Erythroblast (primary cell): Measurements from ENCODE around the gene ZNF594.
"Not testable (repeated sequence)": the region's sequence is repeated elsewhere in the genome, so short reads cannot be mapped to it uniquely, and the experiment has no call there.

Experiments
- DNase-seq, 2 experiments: peaks; one replicate each; lab custom pipeline; 2025; lab: John Stamatoyannopoulos, UW
- GATA1 ChIP-seq: IDR thresholded peaks from 2 replicates; pipeline ENCODE4 v1.6.1; 2011; ENCODE audit warnings: low read depth, mild to moderate bottlenecking, control low read depth, low read length, moderate library complexity
- POLR2A ChIP-seq: IDR thresholded peaks from 2 replicates; pipeline ENCODE4 v1.6.1; 2011; ENCODE audit warnings: mild to moderate bottlenecking, low read length

The ZNF594 gene

DNA sequence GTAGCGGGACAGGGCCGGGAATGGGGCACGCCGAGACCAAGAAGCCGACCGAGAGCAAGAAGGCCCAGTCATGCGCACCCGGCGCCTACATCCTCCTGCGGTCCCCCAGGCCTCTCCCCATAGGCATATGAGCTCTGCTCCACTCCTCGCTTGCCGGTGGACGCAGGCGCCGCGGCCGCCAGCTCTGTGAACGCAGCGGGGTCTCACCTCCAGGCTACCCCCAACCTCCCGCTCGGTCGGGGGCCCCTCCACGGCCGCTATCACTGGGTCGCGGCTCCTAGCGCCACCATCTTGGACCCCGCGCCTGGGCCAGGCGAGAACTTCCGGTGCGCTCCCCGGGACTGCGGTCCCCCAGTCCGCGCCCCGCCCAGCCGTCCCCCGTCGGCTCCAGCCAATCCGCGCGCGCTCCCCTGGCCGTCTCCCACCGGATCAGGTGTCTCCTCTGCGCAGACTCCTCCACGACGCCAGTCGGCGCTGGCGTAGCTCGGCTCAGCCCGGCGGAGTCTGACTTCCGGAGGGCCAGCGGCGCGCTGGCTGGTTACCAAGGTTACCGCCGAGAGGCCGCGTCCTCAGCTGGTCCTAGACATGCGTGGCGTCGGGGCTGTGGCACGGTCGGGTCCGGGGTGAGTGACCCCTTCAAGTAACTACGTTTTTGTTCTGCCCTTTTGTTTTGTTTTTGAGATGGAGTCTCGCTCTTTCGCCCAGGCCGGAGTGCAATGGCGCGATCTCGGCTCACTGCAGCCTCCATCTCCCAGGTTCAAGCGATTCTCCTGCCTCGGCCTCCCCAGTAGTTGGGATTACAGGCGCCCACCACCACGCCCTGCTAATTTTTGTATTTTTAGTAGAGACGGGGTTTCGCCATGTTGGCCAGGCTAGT, at the start of gene ZNF594:
Gene ZNF594, minus strand, starts transcription at position 328 of the 877 bp plus-strand sequence. CDS start 7,612 bp downstream, outside the sequence.
- peak; percentile 98 for DNase-seq
- TF ChIP-seq POLR2A (peak; percentile 83), GATA1 (no peak)

DNA sequence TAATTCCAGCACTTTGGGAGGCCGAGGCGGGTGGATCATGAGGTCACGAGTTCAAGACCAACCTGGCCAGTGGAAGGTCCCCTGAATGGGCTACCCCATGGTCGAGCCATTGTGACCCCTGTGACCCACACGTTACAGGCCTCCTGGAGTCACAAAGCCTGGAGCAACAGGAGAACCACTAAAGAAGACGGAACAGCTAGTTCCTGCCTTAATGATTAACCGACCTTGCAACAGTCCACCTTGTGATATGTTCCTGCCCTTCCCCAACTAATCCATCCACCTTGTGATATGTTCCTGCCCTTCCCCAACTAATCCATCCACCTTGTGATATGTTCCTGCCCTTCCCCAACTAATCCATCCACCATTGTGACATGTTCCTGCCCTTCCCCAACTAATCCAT, 48.1 kb upstream of the ZNF594 start:
- not testable (repeated sequence) for DNase-seq

DNA sequence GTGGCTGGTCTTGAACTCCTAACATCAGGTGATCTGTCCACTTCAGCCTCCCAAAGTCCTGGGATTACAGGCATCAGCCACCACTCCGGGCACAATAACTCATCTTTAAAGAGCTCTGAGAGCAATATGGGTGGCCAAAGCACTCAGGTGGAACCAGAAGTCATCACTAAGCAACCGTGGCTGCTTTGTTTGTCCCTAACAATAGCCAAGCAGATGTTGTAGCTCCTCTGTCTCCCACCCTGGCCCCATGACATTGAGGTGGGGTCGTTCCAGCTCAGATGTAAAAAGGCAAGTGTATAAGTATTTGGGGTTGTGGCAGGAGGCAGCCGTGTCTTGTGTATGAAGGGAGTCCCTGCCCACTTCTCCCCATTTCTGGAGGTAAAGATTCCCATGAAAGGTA, 46.7 kb upstream of the ZNF594 start:
- TF ChIP-seq POLR2A (no peak), GATA1 (no peak)
- DNase-seq: no peak

DNA sequence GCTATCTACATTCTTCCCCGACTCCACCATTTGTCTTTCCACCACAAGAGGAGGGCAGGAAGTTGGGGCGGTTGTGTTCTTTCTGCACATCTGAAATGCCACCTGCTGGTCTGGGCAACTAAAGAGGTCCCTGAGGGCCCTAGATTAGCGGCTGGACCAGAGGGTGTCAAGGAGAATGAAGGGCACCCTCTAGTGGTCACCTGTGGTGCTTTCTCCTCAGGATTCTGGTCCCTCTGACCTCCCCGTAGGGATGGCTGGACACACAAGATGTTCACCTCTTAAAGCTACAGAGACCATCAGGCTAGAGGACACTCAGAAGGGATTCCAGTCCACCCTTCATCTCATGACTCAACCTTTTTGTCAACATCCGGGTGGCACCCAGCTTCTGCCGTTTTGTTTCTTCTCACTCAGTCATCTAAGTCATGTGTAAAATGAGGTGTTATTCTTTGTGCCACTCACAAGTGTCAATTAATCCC, 45.9 kb upstream of the ZNF594 start:
- peak; percentile 76 to 83 for DNase-seq
- TF ChIP-seq GATA1 (no peak), POLR2A (no peak)

DNA sequence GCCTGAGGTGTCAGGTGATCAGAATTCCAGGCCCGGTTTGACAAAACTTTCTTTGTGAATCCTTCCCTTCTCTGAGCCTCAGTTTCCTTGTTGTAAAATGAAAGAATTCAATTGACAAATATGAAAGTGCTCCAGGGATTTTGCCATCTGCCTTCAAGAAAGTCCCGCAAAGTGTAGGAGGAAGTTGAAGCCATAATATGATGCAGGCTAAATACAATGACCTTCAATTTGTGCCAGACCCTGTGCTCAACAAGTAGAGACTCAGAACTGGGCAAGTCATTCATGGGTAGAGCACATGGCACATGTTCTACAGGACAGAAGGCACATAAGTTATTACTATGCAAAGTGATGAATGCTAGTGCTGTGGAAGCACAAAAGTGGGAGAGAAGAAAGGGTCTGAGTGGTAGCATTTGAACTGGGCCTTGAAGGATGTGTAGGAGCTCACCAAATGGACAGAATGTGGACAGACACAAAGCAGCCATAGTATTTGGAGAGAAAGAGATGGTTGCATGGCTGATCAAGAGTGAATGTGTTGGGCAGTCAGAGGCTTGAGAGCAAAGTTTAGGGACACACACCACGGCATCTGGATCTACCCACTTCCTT, 45.4 kb upstream of the ZNF594 start:
- TF ChIP-seq POLR2A (no peak), GATA1 (no peak)
- no peak for DNase-seq

DNA sequence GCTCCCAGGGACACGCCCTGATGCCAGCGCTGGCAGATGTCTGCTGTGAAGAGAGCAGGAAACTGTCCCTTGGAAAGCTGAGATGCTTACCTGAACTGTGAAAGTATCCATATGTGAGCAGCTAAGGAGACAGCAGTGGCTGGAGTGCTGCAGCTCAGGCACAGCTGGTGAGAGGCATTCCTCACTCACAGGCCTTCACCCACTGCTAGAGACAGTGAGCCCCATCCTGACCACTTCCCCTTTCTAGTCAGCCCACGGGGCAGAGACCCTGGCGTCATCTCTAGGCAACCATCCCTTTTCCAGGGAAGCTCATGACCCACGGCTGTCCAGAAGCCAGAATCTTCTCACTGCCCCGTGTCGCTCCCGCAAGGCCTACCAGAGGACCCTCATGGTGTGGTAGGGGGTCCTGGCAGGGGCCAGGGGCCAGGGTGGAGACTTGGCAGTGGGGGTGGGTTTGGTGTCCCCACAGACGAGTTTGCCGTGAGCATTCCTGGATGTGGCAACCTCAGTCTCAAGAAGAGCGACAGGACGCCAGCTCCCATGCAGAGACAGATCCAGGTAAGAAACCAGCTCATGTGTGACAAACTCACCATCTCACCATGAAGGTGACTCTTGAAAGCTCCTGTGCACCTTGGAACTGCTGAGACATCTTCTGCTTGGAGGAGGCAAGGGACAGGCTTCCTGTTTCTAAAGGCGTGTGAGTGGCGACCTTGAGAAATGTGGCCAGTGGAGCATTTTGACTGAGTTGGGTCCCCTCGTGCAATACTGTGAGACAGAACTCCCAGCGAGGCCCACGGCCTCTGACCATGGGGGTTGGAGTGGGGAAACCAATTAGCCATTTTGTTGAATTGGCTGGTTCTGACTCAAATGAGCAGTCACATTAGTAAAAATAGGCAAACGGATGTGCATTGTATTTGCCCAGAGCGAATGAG, 43.2 kb upstream of the ZNF594 start, which contains the start of gene SCIMP:
Gene SCIMP, minus strand, starts transcription at position 216 of the 932 bp plus-strand sequence. Its CDS starts 105 bp downstream, at position 111.
- TF ChIP-seq GATA1: no peak
- no peak for DNase-seq

DNA sequence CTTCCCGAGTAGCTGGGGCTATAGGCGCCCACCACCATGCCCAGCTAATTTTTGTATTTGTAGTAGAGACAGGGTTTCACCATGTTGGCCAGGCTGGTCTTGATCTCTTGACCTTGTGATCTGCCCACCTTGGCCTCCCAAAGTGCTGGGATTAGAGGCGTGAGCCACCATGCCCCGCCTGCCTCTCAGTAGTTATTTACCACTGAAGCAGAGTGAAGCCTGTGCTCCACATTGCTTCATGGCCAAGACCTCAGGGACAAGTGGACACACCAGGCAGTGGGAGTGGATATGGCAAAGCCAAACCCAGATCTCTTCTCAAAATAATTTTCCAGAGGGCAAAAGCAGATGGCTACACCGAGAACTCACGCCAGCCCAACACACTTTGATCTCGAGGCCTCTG, 41.8 kb upstream of the ZNF594 start:
- not testable (repeated sequence) for DNase-seq

DNA sequence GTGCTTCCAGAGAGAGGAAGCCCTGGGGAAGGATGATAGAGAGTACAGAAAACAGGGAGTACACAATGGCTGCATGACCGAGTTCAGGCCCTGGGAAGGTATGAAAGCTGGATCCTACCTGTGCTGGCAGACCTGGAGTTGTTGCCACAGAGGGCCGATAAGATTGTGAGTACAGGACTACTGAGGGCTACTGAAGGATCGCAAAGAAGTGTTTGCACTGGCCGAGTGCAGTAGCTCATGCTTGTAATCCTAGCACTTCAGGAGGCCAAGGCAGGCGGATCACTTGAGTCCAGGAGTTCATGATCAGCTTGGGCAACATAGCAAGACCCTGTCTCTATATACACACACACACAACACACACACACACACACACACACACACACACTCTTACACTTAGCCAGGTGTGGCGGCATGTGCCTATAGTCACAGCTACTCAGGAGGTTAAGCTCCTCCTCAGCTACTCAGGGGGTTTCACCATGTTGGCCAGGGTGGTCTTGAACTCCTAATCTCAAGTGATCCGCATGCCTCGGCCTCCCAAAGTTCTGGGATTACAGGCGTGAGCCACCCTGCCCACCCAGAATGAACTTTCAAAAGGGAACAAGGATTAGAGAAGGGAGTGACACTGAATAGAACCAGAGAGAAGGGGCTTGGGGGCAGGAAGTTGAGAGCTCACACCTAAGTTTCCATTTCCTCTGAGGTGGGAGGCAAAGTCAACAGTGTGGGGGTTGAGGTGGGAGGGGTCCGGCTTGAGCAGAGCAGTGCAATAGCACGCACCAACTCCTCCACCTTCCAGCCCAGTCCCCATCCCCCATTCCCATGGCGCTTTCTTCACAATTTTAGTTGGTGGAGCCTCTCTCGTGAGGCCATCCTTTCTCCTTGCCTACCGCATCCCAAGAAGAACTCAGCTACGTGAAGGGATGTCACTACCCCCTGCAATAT, 35.5 kb upstream of the ZNF594 start:
- no peak for TF ChIP-seq GATA1
- TF ChIP-seq POLR2A: no peak
- DNase-seq: no peak

DNA sequence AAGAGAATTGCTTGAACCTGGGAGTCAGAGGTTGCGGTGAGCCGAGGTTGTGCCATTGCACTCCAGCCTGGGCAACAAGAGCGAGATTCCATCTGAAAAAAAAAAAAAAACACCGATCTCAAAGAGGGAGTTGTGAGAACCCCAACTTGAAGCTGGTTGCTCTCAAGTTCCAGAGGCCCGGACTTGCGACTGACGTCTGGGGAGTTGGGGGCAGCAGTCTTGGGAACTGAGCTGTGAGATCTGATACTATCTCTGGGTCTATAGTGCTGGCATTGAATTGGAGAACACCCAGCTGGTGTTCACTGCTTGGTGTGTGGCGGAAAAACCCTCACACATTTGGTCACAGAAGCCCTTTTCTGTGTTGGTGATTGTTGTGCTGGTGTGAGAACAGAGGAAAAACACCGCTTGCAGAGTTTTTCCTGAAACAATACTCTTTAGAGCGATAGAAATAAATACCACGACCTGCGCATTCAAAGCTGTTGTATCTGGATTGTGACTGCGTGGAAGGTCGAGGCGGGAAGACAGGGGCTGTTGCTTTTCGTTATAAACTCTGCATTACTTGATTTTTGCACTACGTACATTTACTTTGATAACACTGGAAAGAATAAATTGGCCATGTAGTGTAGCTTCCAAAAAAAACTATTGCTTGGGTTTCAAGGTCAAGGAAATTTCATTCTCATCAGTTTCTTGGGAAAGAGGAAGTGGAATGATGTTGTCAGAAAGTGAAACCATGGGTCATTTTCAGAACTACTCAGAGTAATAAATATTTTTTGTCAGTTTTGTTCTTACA, 34.2 kb upstream of the ZNF594 start:
- DNase-seq: no peak
- no peak for TF ChIP-seq GATA1
- no peak for TF ChIP-seq POLR2A

DNA sequence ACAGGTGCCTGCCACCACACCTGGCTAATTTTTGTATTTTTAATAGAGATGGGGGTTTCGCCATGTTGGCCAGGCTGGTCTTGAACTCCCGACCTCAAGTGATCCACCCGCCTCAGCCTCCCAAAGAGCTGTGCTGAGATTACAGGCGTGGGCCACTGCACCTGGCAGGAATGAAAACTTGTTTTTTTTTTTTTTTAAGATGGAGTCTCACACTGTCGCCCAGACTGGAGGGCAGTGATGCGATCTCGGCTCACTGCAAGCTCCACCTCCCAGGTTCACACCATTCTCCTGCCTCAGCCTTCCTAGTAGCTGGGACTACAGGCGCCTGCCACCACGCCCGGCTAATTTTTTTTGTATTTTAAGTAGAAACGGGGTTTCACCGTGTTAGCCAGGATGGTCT, 30.2 kb upstream of the ZNF594 start:
- not testable (repeated sequence) for DNase-seq

DNA sequence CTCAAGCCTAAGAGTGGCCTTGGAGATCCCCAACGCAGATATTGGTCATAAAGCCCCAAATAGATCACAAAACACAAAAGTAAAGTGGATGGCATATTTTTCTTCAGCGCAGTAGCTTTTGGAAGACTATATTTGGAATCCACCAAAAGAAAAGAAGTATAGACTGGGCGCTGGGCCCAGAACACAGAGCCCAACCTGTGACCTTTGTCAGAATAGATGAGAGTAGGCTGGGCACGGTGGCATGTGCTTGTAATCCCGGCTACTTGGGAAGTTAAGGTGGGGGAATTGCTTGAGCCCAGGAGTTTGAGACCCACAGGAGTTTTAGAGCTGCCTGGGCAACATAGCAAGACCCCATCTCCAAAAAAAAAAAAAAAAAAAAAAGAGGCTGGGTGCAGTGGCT, 28.4 kb upstream of the ZNF594 start:
- no peak for DNase-seq
- no peak for TF ChIP-seq POLR2A
- no peak for TF ChIP-seq GATA1

DNA sequence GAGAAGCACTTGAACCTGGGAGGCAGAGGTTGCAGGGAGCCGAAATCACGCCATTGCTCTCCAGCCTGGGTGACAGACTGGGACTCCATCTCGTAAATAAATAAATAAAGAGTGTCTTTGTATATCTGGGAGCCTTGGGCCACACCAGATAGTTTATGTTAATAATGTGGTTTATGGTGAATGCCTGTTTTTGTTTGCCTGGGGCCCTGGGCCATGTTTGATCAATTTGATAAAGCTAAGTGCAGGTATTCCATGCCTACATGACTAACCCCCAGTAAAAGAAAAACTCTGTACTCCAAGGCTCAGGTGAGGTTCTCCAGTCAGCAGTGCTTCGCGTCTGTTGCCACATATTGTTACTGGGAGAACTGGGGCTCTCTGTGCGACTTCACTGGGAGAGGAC, 27.9 kb upstream of the ZNF594 start:
- TF ChIP-seq GATA1 (no peak), POLR2A (no peak)
- no peak for DNase-seq

DNA sequence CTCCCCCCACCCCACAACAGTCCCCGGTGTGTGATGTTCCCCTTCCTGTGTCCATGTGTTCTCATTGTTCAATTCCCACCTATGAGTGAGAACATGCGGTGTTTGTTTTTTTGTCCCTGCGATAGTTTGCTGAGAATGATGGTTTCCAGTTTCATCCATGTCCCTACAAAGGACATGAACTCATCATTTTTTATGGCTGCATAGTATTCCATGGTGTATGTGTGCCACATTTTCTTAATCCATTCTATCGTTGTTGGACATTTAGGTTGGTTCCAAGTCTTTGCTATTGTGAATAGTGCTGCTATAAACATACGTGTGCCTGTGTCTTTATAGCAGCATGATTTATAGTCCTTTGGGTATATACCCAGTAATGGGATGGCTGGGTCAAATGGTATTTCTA, 25.9 kb upstream of the ZNF594 start:
- not testable (repeated sequence) for DNase-seq
